ENCODE measurements around the gene SEPTIN8. TPM values are rescaled to one million over a fixed set of nuclear protein-coding genes. Genes with fewer than 3 reads are reported as not detected.
A peak's percentile ranks its signal among the peaks of the same experiment; 100 is the strongest.

Gene SEPTIN8
- total RNA-seq, 2 experiments from 2014 or later: 25.2 to 27.1 TPM

DNA sequence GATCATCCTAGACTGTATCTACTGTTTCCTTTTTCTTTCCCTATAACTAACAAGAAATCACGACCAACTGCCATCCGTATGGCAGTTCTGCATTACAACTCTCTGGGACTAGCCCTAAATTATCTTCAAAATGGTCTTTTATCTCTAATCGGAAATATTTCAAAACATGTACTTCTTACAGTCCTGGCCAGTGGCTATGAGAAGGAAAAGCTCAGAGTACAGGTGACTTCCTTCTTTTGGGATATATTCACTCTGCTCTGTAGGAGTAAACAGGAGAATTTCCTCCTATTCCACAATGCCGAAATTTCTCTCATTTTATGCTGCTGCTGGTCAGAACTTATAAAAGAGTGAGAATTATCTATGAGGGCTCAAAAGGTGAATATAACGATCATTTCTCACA, 1.8 kb upstream of the SEPTIN8 start:
- intact Hi-C loops (cut with micrococcal nuclease): no loop called here
- DNase-seq: no peak
- peaks cover 24% of the 10 kb centered on the region for H3K27me3 Mint-ChIP-seq

DNA sequence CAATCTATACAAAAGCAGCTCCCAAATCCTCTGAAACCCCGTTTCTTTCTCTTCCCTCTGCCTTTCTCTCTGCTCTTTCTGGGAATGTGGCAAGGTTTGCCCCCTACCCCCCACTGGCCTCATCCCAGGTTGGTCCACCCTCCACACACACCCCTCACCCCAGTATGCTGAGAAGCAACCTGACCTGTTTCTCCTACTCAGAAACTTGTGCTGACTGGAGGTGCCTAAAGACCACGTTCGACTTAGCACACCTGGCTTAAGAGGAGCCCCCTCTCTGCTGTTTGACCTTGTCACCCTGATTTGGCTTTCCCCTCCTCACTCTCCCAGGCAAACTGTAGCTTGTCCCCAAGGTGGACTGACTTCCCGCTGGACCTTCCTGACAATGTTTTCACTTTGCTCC, 1.1 kb upstream of the SEPTIN8 start:
- POLR2A ChIA-PET: interaction anchor here (0.9 to 1.3 kb wide), 2 partner anchors 15 to 22 kb away, joined by 4 to 7 read pairs; no protein-coding TSS in a partner anchor
- H3K4me3 Mint-ChIP-seq: peak overlapping the region; percentile 67
- intact Hi-C loops (cut with micrococcal nuclease): no loop called here
- H3K27me3 Mint-ChIP-seq: peaks cover 24% of the 10 kb centered on the region
- H3K27ac Mint-ChIP-seq: no peak overlapping the region
- DNase-seq (no peak), ATAC-seq (no peak)
- H3K9me3 Mint-ChIP-seq: no peaks in the 10 kb centered on the region
- TF ChIP-seq, protein P1, sequence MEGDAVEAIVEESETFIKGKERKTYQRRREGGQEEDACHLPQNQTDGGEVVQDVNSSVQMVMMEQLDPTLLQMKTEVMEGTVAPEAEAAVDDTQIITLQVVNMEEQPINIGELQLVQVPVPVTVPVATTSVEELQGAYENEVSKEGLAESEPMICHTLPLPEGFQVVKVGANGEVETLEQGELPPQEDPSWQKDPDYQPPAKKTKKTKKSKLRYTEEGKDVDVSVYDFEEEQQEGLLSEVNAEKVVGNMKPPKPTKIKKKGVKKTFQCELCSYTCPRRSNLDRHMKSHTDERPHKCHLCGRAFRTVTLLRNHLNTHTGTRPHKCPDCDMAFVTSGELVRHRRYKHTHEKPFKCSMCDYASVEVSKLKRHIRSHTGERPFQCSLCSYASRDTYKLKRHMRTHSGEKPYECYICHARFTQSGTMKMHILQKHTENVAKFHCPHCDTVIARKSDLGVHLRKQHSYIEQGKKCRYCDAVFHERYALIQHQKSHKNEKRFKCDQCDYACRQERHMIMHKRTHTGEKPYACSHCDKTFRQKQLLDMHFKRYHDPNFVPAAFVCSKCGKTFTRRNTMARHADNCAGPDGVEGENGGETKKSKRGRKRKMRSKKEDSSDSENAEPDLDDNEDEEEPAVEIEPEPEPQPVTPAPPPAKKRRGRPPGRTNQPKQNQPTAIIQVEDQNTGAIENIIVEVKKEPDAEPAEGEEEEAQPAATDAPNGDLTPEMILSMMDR (IDR thresholded peaks at IDR 0.05): no peak
- H3K4me1 Mint-ChIP-seq (ENCODE audit: low read depth): peaks cover 8% of the 10 kb centered on the region
- CTCF ChIA-PET: interaction anchor here (2.9 kb wide), 1 partner anchor 42 kb away, joined by 12 read pairs; no protein-coding TSS in a partner anchor
- H3K36me3 Mint-ChIP-seq (ENCODE audit: low read depth): no peaks in the 10 kb centered on the region

More for the DNA sequence above, 1.8 kb upstream of the SEPTIN8 start:
- no peak overlapping the region for H3K4me3 Mint-ChIP-seq
- ATAC-seq: no peak
- H3K36me3 Mint-ChIP-seq (ENCODE audit: low read depth): no peaks in the 10 kb centered on the region
- TF ChIP-seq, protein P1 (IDR thresholded peaks at IDR 0.05): no peak
- H3K9me3 Mint-ChIP-seq: no peaks in the 10 kb centered on the region
- ChIA-PET POLR2A (no interaction called here), CTCF (interaction anchor here (2.9 kb wide), 1 partner anchor 41 kb away, joined by 12 read pairs; no protein-coding TSS in a partner anchor)
- H3K27ac Mint-ChIP-seq: no peak overlapping the region
- peaks cover 8% of the 10 kb centered on the region for H3K4me1 Mint-ChIP-seq (ENCODE audit: low read depth)

DNA sequence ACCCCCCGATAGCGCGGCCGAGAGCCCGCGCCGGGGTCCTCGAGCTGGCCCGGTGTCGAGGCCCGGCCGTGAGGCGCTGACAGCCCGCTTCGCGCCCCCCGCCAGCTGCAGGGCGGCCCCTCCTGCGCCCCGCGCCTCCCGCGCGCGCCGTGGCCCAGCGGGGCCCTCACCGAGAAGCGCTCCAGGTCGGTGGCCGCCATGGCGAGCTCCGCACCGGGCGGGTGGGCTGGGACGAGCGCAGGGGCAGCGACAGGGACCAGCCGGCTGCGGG, 166 bp downstream of the SEPTIN8 start:
- DNase-seq (no peak), ATAC-seq (peak; percentile 40)
- H3K27me3 Mint-ChIP-seq: peaks cover 16% of the 10 kb centered on the region
- no peak overlapping the region for H3K4me3 Mint-ChIP-seq
- ChIA-PET POLR2A (interaction anchor here (0.8 to 1.8 kb wide), 3 partner anchors 12 to 26 kb away, joined by 3 to 7 read pairs (median 5); no protein-coding TSS in a partner anchor), CTCF (interaction anchor here (2.8 kb wide), 1 partner anchor 30 kb away, joined by 9 read pairs; the partner anchor contains the start of gene CCNI2)
- H3K9me3 Mint-ChIP-seq: no peaks in the 10 kb centered on the region
- H3K36me3 Mint-ChIP-seq (ENCODE audit: low read depth): no peaks in the 10 kb centered on the region
- intact Hi-C loops (cut with micrococcal nuclease): no loop called here
- peaks cover 8% of the 10 kb centered on the region for H3K4me1 Mint-ChIP-seq (ENCODE audit: low read depth)
- H3K27ac Mint-ChIP-seq: no peak overlapping the region
- TF ChIP-seq, protein P1 (IDR thresholded peaks at IDR 0.05): no peak

DNA sequence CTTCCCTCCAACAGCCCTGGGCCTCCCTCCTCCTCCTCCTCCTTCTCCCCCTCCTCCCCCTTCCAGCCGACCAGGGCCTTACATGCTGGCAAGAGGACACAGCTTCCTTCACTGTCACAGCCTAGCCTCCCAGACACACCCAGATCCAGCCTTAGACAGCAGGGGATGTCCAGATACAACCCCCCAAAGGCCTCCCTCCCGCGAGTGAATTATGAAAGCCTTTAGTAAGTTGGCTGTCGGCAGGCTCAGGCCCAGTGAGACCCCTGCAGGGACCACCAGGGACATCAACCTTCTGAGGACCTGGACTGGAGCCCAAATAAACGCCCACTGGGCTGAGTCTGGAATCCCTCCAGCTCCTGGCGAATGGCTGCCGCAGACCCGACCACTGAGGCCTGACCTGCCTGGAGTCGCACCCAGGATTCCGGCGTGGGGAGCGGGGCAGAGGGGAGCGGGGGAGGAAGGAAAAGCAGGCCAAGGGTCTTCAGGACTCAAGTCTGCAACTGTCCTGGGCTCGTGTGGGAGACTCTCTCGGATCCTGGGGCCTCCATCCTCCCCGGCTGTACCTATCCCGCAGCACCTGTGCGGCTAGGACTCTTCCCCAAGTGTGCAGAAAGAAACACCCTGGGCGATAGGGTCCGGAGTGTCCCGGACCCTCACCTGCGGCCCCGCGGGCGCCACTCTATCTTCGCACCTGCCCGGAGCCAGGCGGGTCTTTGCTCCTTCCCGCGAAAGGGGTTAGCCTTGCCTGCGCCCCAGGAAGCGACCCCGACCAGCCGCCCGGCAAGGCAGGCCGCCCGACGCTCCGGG, 705 bp downstream of the SEPTIN8 start:
- ChIA-PET POLR2A (interaction anchor here (0.9 to 1.8 kb wide), 2 partner anchors 11 to 21 kb away, joined by 4 to 5 read pairs; no protein-coding TSS in a partner anchor), CTCF (interaction anchor here (2.8 kb wide), 1 partner anchor 29 kb away, joined by 9 read pairs; the partner anchor contains the start of gene CCNI2)
- DNase-seq: peak; percentile 12
- no peak for ATAC-seq
- Mint-ChIP-seq H3K4me1 (ENCODE audit: low read depth) (peaks cover 8% of the 10 kb centered on the region), H3K4me3 (peak overlapping the region; percentile 63), H3K36me3 (ENCODE audit: low read depth) (no peaks in the 10 kb centered on the region), H3K9me3 (no peaks in the 10 kb centered on the region), H3K27ac (no peak overlapping the region), H3K27me3 (peaks cover 12% of the 10 kb centered on the region)
- TF ChIP-seq, protein P1 (IDR thresholded peaks at IDR 0.05): no peak
- intact Hi-C loops (cut with micrococcal nuclease): no loop called here

DNA sequence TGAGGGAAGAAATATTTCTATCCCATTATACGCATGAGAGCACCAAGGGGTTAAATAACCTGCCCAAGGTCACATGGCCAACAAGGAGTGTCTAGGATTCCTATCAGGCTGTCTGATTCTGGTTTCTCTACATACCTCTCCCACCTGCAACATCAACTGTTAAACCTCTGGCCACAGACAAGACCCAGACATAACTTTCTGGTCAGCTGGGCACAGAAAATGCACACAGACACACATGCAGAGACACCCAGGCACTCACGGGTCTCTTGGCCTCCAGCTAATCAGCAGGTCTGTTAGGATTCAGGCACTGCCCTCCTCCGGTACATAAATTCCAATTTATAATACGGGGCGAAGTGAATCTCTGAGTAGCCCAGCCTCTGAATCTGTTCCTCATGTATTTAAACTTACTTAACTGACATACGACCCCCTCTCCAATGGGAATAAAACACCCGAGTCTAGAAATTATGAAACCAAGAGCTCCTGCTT, 1.5 kb downstream of the SEPTIN8 start:
- ATAC-seq (no peak), DNase-seq (no peak)
- intact Hi-C loops (cut with micrococcal nuclease): no loop called here
- ChIA-PET CTCF (interaction anchor here (2.8 kb wide), 1 partner anchor 29 kb away, joined by 9 read pairs; the partner anchor contains the start of gene CCNI2), POLR2A (interaction anchor here (0.9 to 1.8 kb wide), 2 partner anchors 10 to 20 kb away, joined by 4 to 5 read pairs; no protein-coding TSS in a partner anchor)
- Mint-ChIP-seq H3K9me3 (no peaks in the 10 kb centered on the region), H3K36me3 (ENCODE audit: low read depth) (no peaks in the 10 kb centered on the region), H3K27me3 (peaks cover 9% of the 10 kb centered on the region), H3K4me3 (no peak overlapping the region), H3K4me1 (ENCODE audit: low read depth) (peaks cover 6% of the 10 kb centered on the region), H3K27ac (no peak overlapping the region)
- TF ChIP-seq, protein P1 (IDR thresholded peaks at IDR 0.05): no peak

Measured in activated CD8-positive, alpha-beta T cell treated with anti-CD3 and anti-CD28 coated beads for 36 hours (primary cell).